Measurements from ENCODE around the gene C20orf202.
"Not testable (repeated sequence)": the region's sequence is repeated elsewhere in the genome, so short reads cannot be mapped to it uniquely, and the experiment has no call there.

Gene C20orf202

DNA sequence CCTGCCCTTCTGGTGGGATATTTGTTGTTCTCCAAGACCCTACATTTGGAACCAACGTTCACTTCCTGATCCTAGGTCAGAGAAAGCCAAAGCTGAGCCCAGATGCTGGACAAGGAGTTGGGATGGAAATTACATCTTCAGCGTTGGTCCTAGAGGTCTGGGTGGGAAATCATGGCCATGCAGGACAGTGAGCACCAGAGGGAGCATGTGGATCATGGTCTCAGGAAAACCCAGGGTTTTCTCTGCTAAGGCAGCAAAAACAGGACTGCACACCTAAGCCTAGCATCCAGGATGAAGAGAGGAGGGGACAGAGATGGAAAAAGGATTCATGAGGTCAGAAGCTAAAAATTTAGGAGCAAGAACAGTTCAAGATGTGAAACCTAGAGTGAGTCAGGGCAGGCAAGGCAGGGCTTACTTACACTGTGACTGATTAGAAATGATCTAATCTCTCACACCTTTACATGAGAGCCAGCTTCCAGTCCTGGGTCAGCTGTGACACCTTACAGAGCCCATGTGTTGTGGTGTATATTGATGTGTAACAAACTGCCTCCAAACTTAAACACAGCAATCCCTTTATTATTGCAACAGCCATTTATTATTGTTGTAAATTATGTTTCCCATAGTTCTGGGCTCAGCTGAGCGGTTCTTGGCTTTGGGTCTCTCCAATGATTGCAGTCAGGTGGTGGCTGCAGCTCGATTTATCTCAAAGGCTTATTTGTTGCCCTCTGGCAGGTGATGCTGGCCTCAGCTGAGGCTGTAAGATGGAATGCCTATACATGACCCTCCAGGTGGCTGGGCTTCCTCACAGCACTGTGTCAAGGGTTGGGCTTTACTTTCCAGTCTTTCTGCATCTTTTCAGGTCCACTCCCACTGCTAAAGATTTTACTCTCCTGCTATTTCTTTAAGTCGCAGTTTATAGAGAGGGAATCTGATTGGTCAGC is 6.5 kb downstream of the C20orf202 start:
- DNase-seq (ENCODE audit: low spot score): no peak

DNA sequence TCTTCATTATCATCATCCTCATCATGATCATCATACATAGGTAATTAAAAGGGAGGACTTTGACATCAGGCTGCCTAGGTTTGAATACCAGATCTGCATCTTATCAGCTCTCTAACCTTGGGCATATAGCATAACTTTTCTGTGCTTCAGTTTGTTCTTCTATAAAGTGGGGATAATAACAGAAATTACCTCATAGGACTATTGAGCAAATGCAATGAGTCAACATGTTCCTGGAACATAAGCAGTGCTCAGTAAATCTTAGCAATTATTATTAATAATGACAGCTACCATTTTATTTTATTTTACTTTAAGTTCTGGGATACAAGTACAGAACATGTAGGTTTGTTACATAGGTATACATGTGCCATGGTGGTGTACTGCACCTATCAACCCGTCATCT is 7.2 kb downstream of the C20orf202 start:
- no peak for DNase-seq (ENCODE audit: low spot score)

- no peak for DNase-seq (ENCODE audit: low spot score)
Measured at GRCh38 chr20:1212023-1212422, 8.8 kb downstream of the C20orf202 start.

DNA sequence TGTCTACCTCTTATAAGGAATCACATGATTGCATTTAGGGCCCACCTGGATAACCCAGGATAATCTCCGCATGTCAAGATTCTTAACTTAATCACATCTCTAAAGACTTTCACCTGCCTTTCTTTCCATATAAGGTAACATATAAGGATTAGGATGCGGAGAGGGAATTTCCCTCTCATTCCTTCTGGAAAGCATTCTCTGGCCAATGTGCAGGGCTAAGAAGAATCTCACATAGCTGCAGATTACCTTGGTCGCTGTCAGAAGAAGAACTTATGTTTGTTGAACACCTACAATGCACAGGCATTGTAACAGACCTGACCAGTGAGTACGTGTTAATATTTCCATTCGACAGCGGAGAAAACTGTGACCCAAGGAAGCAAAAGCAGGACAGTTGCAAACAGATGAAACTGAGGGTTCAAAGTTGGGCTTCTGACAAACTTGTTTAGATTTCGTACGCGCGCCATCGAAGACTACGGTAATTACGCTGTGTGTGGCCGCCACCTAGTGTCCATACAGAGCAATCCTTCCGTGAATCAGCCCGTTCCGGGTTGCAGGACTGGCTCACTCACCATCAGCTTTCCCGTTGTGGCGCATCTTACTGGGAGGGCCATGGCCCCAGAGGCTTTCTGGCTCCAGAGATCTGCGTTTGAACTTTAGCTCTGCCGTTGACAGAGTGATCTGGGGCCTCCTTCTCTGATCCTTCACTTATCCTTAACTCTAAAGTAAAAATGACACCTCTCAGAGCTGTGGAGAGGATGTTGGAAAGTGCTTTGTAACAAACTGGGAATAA is 9.5 kb downstream of the C20orf202 start:
- peak; percentile 49 for DNase-seq (ENCODE audit: low spot score)

- DNase-seq (ENCODE audit: low spot score): no peak
Measured at GRCh38 chr20:1214838-1215261, 11.6 kb downstream of the C20orf202 start.

DNA sequence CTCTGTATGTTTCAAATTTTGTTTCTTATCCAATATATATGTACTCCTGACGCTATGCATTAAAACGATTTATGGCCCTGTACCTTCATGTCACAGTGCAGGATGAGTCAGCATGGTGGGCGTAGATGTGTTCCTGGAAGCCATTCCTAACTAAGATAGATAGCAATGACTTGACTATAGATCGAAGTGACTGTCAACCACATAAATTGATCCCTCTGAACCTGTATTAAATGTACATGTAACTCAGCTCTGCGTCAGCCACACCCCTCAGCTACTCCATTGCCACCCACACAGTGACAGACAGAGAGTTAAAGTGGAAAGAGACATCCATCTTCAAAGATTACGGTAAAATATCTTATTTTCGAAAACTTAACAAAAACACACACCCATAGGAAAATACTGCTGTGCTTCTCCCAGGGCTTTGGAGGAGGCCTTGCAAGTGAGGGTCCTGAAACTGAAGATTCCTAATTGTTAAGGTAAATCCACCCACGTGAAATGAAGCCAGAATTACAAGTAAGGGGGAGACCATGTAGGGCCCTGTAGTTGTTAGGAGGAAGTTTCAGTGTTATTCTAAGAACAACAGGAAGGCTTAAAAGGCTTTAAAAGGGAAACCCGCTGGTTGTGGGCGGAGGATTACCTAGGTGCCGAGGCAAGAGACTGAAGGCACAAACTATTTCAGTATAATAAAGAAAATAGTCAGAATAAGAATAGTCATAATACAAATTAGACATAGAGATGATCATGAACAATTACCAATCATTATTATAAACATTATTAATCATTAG is 12.3 kb downstream of the C20orf202 start:
- no peak for DNase-seq (ENCODE audit: low spot score)

GRCh38 chr20:1216527-1217427 is 13.5 kb downstream of the C20orf202 start:
- DNase-seq (ENCODE audit: low spot score): not testable (repeated sequence)

- DNase-seq (ENCODE audit: low spot score): not testable (repeated sequence)
Measured at GRCh38 chr20:1222750-1223149, 19.5 kb downstream of the C20orf202 start.

- no peak for DNase-seq (ENCODE audit: low spot score)
Measured at GRCh38 chr20:1224205-1224890, 21.1 kb downstream of the C20orf202 start.

DNA sequence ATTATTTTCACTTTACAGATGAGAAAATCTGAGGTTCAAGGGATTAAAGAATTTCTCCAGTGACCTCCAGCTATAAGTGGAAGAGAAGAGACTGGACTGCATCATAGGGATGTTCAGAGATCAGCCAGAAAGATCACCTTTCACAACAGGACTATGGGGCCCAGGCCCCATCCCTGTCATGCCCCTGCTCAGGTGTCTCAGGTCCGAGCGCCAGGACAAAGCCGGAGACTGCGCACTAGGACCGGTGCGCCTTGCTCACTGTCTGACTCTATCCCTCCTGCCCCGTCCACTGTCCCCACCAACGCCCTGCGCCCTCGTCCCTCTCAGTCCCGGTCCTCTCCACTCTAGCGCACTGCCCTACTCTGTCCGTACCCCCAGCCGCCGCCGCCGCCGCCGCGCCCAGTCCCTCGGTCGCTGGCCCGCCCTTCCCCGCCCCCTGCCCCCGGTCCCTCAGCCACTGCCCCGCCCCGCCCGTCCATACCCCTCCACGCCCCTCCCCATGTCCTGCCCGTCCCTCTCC is 22.1 kb downstream of the C20orf202 start:
- no peak for DNase-seq (ENCODE audit: low spot score)

DNA sequence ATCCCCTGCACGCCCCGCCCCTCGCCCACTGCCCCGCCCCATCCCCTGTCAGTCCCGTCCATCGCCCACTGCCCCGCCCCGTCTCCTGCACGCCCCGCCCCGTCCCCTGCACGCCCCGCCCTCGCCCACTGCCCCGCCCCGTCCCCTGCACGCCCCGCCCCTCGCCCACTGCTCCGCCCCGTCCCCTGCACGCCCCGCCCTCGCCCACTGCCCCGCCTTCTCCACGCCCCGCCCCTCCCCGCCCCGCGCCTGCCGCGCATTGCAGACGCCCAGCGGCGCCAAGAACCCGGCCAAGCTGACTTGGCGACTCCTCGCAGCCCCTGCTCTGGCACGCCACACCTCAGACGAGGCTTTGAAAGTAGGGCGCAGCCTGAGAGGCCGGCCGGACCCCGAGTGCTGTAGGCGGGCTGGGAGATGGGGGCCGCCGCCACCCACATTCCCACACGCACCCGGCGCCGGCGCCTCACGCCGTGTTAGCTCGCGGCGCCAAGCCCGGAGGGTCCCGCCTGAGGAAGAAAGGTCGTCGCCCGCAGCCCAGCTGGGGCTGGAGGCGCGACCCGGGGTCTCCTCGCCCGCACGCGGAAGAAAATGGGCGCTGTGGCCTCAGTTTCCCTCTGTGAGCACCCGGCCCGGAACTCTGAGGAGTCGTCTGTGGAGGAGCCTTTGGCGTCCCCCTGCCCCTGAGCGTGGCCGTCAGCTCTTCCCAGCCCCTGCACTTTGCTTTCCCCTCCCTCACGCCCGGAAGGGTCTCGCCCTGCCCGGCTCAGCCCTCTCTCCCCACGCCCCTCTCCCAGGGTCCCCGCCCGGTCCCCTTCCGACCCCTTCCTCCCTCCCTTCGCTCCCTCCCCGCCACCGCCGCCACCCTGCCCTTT is 22.8 kb downstream of the C20orf202 start, which contains the start of gene RAD21L1:
Gene RAD21L1 (plus strand): TSS at position 262 of the 872 bp plus-strand sequence. CDS start 2,410 bp downstream, outside the sequence.
- DNase-seq (ENCODE audit: low spot score): peak; percentile 46

- no peak for DNase-seq (ENCODE audit: low spot score)
Measured at GRCh38 chr20:1229541-1229940, 26.3 kb downstream of the C20orf202 start.

DNA sequence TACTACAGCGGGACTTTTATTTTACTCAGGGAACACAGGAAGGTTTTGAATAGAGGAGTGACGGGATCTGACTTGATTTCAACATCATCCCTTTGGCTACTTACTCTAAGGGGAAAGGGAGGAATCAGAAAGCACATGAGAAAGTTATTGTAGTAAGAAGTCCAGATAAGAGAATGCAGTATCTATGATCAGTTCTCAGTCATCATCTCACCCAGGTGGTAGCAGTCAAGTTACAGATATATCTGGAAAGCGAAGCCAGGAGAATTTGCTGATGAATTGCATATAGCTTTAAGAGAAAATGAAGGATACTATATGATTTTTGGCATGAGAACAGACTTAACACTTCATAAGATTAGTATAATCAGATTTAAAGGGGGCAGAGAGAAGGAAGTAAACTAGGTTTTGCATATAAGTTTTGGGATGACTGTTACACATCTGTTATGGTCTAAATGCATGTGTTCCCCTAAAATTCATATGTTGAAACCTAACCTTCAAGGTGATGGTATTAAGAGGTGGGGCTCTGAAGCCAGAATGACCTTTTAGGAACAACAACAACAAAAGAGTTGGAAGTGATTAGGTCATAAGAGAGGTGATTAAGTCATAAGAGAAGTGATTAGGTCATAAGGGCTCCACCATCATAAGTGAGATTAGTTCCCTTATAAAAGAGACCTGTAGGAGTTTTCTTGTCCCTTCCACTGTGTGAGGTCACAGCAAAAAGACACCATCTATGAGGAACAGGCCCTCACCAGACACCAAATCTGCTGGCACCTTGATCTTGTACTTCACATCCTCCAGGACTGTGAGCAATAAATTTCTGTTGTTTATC is 29.2 kb downstream of the C20orf202 start:
- DNase-seq (ENCODE audit: low spot score): no peak

DNA sequence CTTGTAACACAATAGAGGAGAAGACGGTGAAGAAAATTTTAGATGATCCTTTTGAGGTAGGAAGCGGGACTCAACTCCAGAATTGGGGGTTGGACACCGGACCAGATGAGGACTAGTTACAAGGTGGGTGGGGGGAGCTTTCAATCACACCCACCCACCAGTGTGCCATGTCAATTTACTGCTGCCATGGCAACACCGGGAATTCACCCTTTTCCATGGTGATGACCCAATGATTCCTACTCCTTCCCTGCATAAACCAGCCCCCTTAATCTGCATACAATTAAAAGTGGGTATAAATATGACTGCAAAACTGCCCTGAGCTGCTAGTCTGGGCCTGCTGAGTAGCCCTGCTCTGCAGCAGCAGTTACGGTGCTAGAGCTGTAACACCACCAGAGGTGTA is 37.3 kb downstream of the C20orf202 start:
- DNase-seq (ENCODE audit: low spot score): no peak

- no peak for DNase-seq (ENCODE audit: low spot score)
Measured at GRCh38 chr20:1241456-1241855, 38.2 kb downstream of the C20orf202 start.

GRCh38 chr20:1242099-1242498 is 38.8 kb downstream of the C20orf202 start:
- no peak for DNase-seq (ENCODE audit: low spot score)

DNA sequence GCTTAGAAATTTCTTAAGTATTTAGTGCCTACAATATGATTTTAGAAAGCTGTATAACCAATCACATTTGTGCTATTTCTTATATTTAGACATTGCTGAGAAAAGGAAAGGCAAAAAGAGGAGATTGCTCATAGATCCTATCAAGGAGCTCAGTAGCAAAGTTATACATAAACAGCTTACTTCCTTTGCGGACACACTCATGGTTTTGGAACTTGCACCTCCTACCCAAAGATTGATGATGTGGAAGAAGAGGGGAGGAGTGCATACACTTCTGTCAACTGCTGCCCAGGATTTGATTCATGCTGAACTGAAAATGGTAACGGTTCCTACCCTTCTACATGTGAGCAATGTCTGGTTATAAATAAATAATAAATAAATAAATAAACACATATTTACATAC is 39.3 kb downstream of the C20orf202 start:
- DNase-seq (ENCODE audit: low spot score): no peak

DNA sequence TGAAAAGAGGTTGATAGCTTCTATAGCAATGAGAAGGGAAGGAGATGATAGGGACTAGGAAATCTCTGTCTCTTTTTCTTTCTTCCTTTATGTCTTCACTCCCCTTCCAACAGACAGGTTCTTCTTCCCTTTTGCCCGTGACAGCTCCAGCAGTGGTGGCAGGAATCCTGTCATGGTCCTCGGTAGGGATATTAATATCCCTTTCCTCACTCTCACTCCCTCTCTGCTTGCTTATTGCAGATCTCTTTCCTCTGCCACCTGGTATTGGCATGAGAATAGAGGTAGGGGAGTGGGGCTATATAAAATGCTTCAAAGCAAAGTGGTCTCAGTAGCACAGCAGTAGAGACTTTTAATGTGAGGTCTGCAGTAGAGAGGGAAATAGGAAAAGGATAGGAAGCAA is 42.3 kb downstream of the C20orf202 start:
- DNase-seq (ENCODE audit: low spot score): no peak

All from globus pallidus (tissue), 1 donor.